Gastrocnemius medialis (tissue), 4 donors: Measurements from ENCODE around the gene NLGN2. TPM values are rescaled to one million over a fixed set of nuclear protein-coding genes. Genes with fewer than 3 reads are reported as not detected.
"Not testable (repeated sequence)": the region's sequence is repeated elsewhere in the genome, so short reads cannot be mapped to it uniquely, and the experiment has no call there.

ENCODE experiments used
- ATAC-seq, 2 donors: fragments of 150-250 bp; one replicate each; pipeline ENCODE4 v1.9.1; 2016
- DNase-seq, 2 donors: peaks; one replicate each; pipeline ENCODE4 v3.0.0-alpha.2; 2019
- H3K27ac ChIP-seq, 4 donors: fragments of 200-600 bp; sonication (generic); 1 replicate in 1 of 4; 2 replicates in 3 of 4; pipeline ENCODE4 v1.5.1; 2016 to 2018; ENCODE audit warnings: mild to moderate bottlenecking in 2 of 4, moderate library complexity in 1 of 4
- H3K27me3 ChIP-seq, 3 donors: fragments of 200-600 bp; sonication (generic) in 2 of 3; 1 replicate in 1 of 3; 2 replicates in 2 of 3; pipeline versions ENCODE4 v1.5.1 to v1.6.0; 2016 to 2019; ENCODE audit warnings: mild to moderate bottlenecking in 1 of 3, moderate library complexity in 1 of 3
- H3K36me3 ChIP-seq, 2 donors: fragments of 200-600 bp; sonication (generic) in 1 of 2; one replicate each; pipeline ENCODE4 v1.5.1; 2017 to 2018
- H3K4me1 ChIP-seq, 2 donors: fragments of 200-600 bp; sonication (generic) in 1 of 2; one replicate each; pipeline ENCODE4 v1.5.1; 2016 to 2017; ENCODE audit warnings: mild to moderate bottlenecking in 2 of 2
- H3K4me3 ChIP-seq, 4 donors: fragments of 200-600 bp; sonication (generic) in 3 of 4; 1 replicate in 1 of 4; 2 replicates in 3 of 4; pipeline ENCODE4 v1.5.1; 2016 to 2019; ENCODE audit warnings: mild to moderate bottlenecking in 2 of 4
- H3K9me3 ChIP-seq, 3 donors: fragments of 200-600 bp; sonication (generic) in 2 of 3; 1 replicate in 1 of 3; 2 replicates in 2 of 3; pipeline ENCODE4 v1.5.1; 2016 to 2019
- CTCF ChIP-seq, 5 experiments: fragments of 450-650 bp in 3 of 5; fragments of 200-600 bp in 2 of 5; sonication (generic) in 2 of 5; IDR thresholded peaks in 4 of 5; conservative IDR thresholded peaks in 1 of 5; 1 replicate in 4 of 5; 2 replicates in 1 of 5; pipeline ENCODE4 v1.5.1; 2016 to 2019; ENCODE audit warnings: antibody characterized with exemption in 5 of 5, mild to moderate bottlenecking in 3 of 5, moderate library complexity in 3 of 5
- POLR2A ChIP-seq, 2 donors: fragments of 450-650 bp; IDR thresholded peaks; one replicate each; pipeline ENCODE4 v1.6.1; 2017; ENCODE audit warnings: antibody characterized with exemption in 2 of 2, mild to moderate bottlenecking in 2 of 2, moderate library complexity in 2 of 2
- in situ Hi-C, 4 donors: fragments of 200-750 bp; cut with MboI; loops; one replicate each; pipeline versions ENCODE4 v1.15.0 to v1.8.0; 2017; ENCODE audit warnings: low sequenced_read_pairs in 4 of 4
- intact Hi-C: fragments of 100-400 bp; cut with DNase I; formaldehyde crosslinking; loops from one replicate; pipeline ENCODE4 v1.15.1; 2023; ENCODE audit warnings: low total_unique reads
- total RNA-seq, 4 donors: library from RNA; depleted of rRNA; stranded (reverse); fragments of >200 nt; gene quantifications; one replicate each; pipeline versions ENCODE4 v1.1.0 to v1.2.3, GENCODE V29; 2016

NLGN2 gene
- 1 to 10 TPM; 4.2 to 6.6 (median 4.4) TPM for total RNA-seq

- H3K27me3 ChIP-seq: no peaks in the 10 kb centered on the region
- peaks cover 9 to 14% of the 10 kb centered on the region in 2 donors for H3K4me1 ChIP-seq
- H3K9me3 ChIP-seq: no peaks in the 10 kb centered on the region
- no peaks in the 10 kb centered on the region for H3K36me3 ChIP-seq
- intact Hi-C loops (loop anchor here (10.0 kb wide), 1 partner anchor 277 kb away; the partner anchor contains the start of genes TP53 and WRAP53), in situ Hi-C loops (no loop called here)
- H3K27ac ChIP-seq: no peak within 1 kb of the TSS
- H3K4me3 ChIP-seq: no peak within 1 kb of the TSS
- no peak for TF ChIP-seq POLR2A (IDR thresholded peaks at IDR 0.05)
- no peak for TF ChIP-seq CTCF (IDR thresholded peaks at IDR 0.05 in 4 of 5, conservative IDR thresholded peaks at IDR 0.05 in 1 of 5)
- ATAC-seq (no peak), DNase-seq (no peak)
Observed at GRCh38 chr17:7407485-7408251, at the start of gene NLGN2. TSS of gene NLGN2 (plus strand) at chr17:7407845. CDS start at chr17:7408256, 411 bp downstream.

- no peak for ATAC-seq
- no peak for TF ChIP-seq POLR2A (IDR thresholded peaks at IDR 0.05)
- no peak for TF ChIP-seq CTCF (IDR thresholded peaks at IDR 0.05 in 4 of 5, conservative IDR thresholded peaks at IDR 0.05 in 1 of 5)
- no peak for DNase-seq
- peaks cover 3 to 4% of the 10 kb centered on the region in 2 donors for H3K4me1 ChIP-seq
- no peaks in the 10 kb centered on the region for H3K27me3 ChIP-seq
- H3K4me3 ChIP-seq: no peak overlapping the region
- intact Hi-C loops (no loop called here), in situ Hi-C loops (loop anchor here in 2 of 4 donors (25.0 kb wide), 2 partner anchors 150 to 175 kb away; partner anchors contain the start of gene TNFSF12 (in 1 of the 2))
- H3K36me3 ChIP-seq: no peaks in the 10 kb centered on the region
- no peak overlapping the region for H3K27ac ChIP-seq
- no peaks in the 10 kb centered on the region for H3K9me3 ChIP-seq
Observed at GRCh38 chr17:7361906-7362305, 45.7 kb upstream of the NLGN2 start.

DNA sequence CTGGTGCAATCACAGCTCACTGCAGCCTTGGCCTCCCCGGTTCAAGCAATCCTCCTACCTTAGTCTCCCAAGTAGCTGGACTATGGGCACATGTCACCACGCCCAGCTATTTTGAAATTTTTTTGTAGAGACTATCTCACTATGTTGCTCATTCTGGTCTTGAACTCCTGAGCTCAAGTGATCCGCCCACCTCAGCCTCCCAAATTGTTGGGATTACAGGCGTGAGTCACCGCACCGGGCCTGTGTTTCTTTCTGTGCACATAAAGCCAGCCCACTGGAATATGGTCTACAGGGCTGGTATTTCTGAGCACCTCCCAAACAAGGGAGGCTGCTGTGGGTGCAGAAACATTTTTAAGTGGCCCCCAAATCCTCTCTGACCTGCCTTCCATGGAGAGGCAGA is 44.3 kb upstream of the NLGN2 start:
- intact Hi-C loops: no loop called here

DNA sequence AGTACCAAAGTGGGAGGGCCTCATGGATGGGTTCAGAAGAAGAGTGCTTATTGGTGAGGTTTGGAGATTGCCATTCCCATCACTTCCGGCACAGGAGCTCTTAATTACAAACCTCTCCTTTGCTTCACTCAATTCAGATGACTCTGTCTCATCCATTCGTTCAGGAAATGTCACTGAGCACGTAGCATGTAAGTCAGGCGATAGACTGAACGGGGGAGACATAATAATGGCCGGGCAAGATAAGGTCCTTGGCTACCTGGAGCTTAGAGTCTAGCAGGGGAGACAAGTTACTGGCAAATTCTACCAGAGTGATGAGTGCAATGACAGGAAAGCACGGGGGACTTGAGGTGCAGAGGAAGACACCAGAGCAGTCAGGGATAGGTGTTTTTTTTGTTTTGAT is 41.7 kb upstream of the NLGN2 start:
- H3K9me3 ChIP-seq, H3K27ac ChIP-seq, H3K27me3 ChIP-seq, H3K4me3 ChIP-seq, ATAC-seq, DNase-seq, H3K36me3 ChIP-seq, intact Hi-C loops, H3K4me1 ChIP-seq: not testable (repeated sequence)
- in situ Hi-C loops: loop anchor here in 2 of 4 donors (25.0 kb wide), 2 partner anchors 146 to 171 kb away; partner anchors contain the start of gene TNFSF12 (in 1 of the 2)

More for the DNA sequence above, 44.3 kb upstream of the NLGN2 start:
- DNase-seq (no peak), ATAC-seq (no peak)
- H3K4me3 ChIP-seq: no peak overlapping the region
- H3K4me1 ChIP-seq: no peaks in the 10 kb centered on the region
- no peaks in the 10 kb centered on the region for H3K9me3 ChIP-seq
- in situ Hi-C loops: loop anchor here in 2 of 4 donors (25.0 kb wide), 2 partner anchors 149 to 174 kb away; partner anchors contain the start of gene TNFSF12 (in 1 of the 2)
- H3K27me3 ChIP-seq: no peaks in the 10 kb centered on the region
- no peak overlapping the region for H3K27ac ChIP-seq
- TF ChIP-seq POLR2A (IDR thresholded peaks at IDR 0.05) (no peak), CTCF (IDR thresholded peaks at IDR 0.05 in 4 of 5, conservative IDR thresholded peaks at IDR 0.05 in 1 of 5) (no peak)
- H3K36me3 ChIP-seq: no peaks in the 10 kb centered on the region

DNA sequence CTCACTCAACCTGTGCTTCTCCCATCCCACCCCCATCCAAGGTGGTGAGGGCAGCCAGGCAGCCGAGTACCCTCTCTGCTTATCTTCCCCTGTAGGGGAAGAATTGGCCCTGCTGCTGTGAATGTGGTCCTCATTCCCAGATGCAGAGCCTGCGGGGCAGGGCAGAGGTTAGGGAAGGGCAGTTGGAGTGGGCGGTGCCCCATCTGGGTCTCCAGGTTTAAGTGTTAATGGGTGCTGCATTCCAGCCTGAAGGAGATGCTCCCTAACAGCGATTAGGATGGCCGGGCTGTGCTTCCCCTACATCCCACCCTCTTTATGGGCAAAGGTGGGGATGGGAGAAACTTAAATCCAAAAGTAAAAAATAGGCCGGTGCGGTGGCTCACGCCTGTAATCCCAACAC is 40.6 kb upstream of the NLGN2 start:
- no peak overlapping the region for H3K27ac ChIP-seq
- no peaks in the 10 kb centered on the region for H3K27me3 ChIP-seq
- H3K4me3 ChIP-seq: no peak overlapping the region
- TF ChIP-seq POLR2A (IDR thresholded peaks at IDR 0.05): no peak
- no peak for TF ChIP-seq CTCF (IDR thresholded peaks at IDR 0.05 in 4 of 5, conservative IDR thresholded peaks at IDR 0.05 in 1 of 5)
- no peaks in the 10 kb centered on the region for H3K9me3 ChIP-seq
- no peaks in the 10 kb centered on the region for H3K36me3 ChIP-seq
- in situ Hi-C loops: loop anchor here in 2 of 4 donors (25.0 kb wide), 2 partner anchors 145 to 170 kb away; partner anchors contain the start of gene TNFSF12 (in 1 of the 2)
- H3K4me1 ChIP-seq: no peaks in the 10 kb centered on the region
- DNase-seq (no peak), ATAC-seq (no peak)
- intact Hi-C loops: no loop called here
